H1 (cell line): ENCODE results near the gene NR2F6. TPM values are rescaled to one million over a fixed set of nuclear protein-coding genes. Genes with fewer than 3 reads are reported as not detected.

Experiments used
- CTCF ChIA-PET: fragments of 300-600 bp; sonication (Branson Sonifier 250); formaldehyde crosslinking; loops from one replicate; lab custom pipeline; 2021; ENCODE audit not compliant: partially characterized antibody; lab: Charles Lee
- POLR2A ChIA-PET: fragments of 300-600 bp; sonication (Branson Sonifier 250); formaldehyde crosslinking; loops from one replicate; lab custom pipeline; 2021; ENCODE audit warnings: inconsistent platforms; ENCODE audit not compliant: partially characterized antibody; lab: Charles Lee
- DNase-seq, 2 experiments: peaks; one replicate each; pipeline versions ENCODE4 v3.0.0 to v3.0.0-alpha.2; 2010 to 2022; ENCODE audit warnings: low spot score in 2 of 2, low read depth in 1 of 2, mixed read lengths in 1 of 2
- FAIRE-seq: peaks from 2 replicates; lab custom pipeline; 2011; peaks lifted over from hg19 to GRCh38; lab: Jason Lieb, UNC
- H2AFZ ChIP-seq: 2 replicates; pipeline ENCODE4 v1.8.1; 2012; ENCODE audit warnings: low read length, inconsistent platforms
- H2AK5ac ChIP-seq: 2 replicates; pipeline ENCODE4 v1.6.1; 2013; ENCODE audit warnings: low read depth, low read length
- H2BK120ac ChIP-seq: replicated peaks from 2 replicates; pipeline ENCODE3; 2013; ENCODE audit warnings: low read depth, low read length, inconsistent platforms
- H2BK12ac ChIP-seq: 2 replicates; pipeline ENCODE4 v1.6.1; 2013; ENCODE audit warnings: low read depth, low read length
- H2BK15ac ChIP-seq: 2 replicates; pipeline ENCODE4 v1.6.1; 2013; ENCODE audit warnings: low read length
- H2BK20ac ChIP-seq: 2 replicates; pipeline ENCODE4 v1.6.1; 2013; ENCODE audit warnings: low read length
- H2BK5ac ChIP-seq: 2 replicates; pipeline ENCODE4 v1.6.1; 2013; ENCODE audit warnings: low read depth, low read length
- H3K14ac ChIP-seq: 2 replicates; pipeline ENCODE4 v1.6.1; 2013; ENCODE audit warnings: inconsistent platforms; ENCODE audit not compliant: insufficient read length
- H3K18ac ChIP-seq: 2 replicates; pipeline ENCODE4 v1.6.1; 2013; ENCODE audit warnings: low read length; ENCODE audit errors: extremely low read depth
- H3K23ac ChIP-seq: 2 replicates; pipeline ENCODE4 v1.6.1; 2013; ENCODE audit warnings: inconsistent platforms; ENCODE audit not compliant: insufficient read length
- H3K23me2 ChIP-seq: 2 replicates; pipeline ENCODE4 v1.6.1; 2013; ENCODE audit warnings: low read depth, low read length
- H3K27ac ChIP-seq: 2 replicates; pipeline ENCODE4 v1.6.1; 2011; ENCODE audit warnings: low read depth, low read length, inconsistent platforms
- H3K27me3 ChIP-seq, 4 experiments: replicated peaks in 1 of 4; 1 replicate in 1 of 4; 2 replicates in 3 of 4; pipeline versions ENCODE4 v1.6.1 to v1.8.1; 2011 to 2013; ENCODE audit warnings: low read length in 3 of 4, mild to moderate bottlenecking in 3 of 4, inconsistent platforms in 2 of 4, mixed read lengths in 2 of 4, moderate library complexity in 1 of 4; ENCODE audit not compliant: control insufficient read depth in 3 of 4, insufficient read depth in 3 of 4; ENCODE audit errors: extremely low read depth in 1 of 4
- H3K36me3 ChIP-seq, 4 experiments: 2 replicates each; pipeline versions ENCODE4 v1.6.1 to v1.8.1; 2011 to 2013; ENCODE audit warnings: mild to moderate bottlenecking in 4 of 4, low read length in 3 of 4, moderate library complexity in 2 of 4, control low read depth in 1 of 4, inconsistent platforms in 1 of 4; ENCODE audit not compliant: insufficient read depth in 4 of 4, control insufficient read depth in 2 of 4
- H3K4ac ChIP-seq: replicated peaks from 2 replicates; pipeline ENCODE3; 2013; ENCODE audit warnings: low read length, low read depth, mixed read lengths, inconsistent platforms; ENCODE audit not compliant: insufficient read length
- H3K4me1 ChIP-seq, 4 experiments: replicated peaks in 1 of 4; 1 replicate in 1 of 4; 2 replicates in 3 of 4; pipeline versions ENCODE4 v1.6.1 to v1.8.1; 2011 to 2013; ENCODE audit warnings: low read length in 3 of 4, inconsistent platforms in 2 of 4, mixed read lengths in 1 of 4; ENCODE audit not compliant: insufficient read depth in 4 of 4, control insufficient read depth in 3 of 4
- H3K4me2 ChIP-seq, 2 experiments: 2 replicates each; pipeline versions ENCODE4 v1.6.1 to v1.8.1; 2011 to 2013; ENCODE audit warnings: low read depth in 2 of 2, low read length in 2 of 2, control low read depth in 1 of 2, inconsistent platforms in 1 of 2, mild to moderate bottlenecking in 1 of 2; ENCODE audit not compliant: insufficient read depth in 1 of 2
- H3K4me3 ChIP-seq, 4 experiments: fragments of 200-600, 300-600 bp in 1 of 4; sonication (generic), shearing (Covaris generic), sonication (Bioruptor Twin) in 1 of 4; 2 replicates each; pipeline versions ENCODE4 v1.5.1 to v1.8.1; 2011 to 2016; ENCODE audit warnings: low read length in 4 of 4, low read depth in 3 of 4, control low read depth in 2 of 4, inconsistent platforms in 2 of 4, mild to moderate bottlenecking in 2 of 4, mixed read lengths in 1 of 4, moderate library complexity in 1 of 4; ENCODE audit not compliant: insufficient read depth in 2 of 4; ENCODE audit errors: extremely low read depth in 1 of 4
- H3K56ac ChIP-seq: replicated peaks from 2 replicates; pipeline ENCODE3; 2013; ENCODE audit warnings: low read depth, mild to moderate bottlenecking, mixed read lengths, low read length, inconsistent platforms; ENCODE audit not compliant: insufficient read length
- H3K79me1 ChIP-seq: 2 replicates; pipeline ENCODE4 v1.6.1; 2013; ENCODE audit warnings: low read depth, low read length, control low read depth
- H3K79me2 ChIP-seq, 2 experiments: 2 replicates each; pipeline versions ENCODE4 v1.6.1 to v1.8.1; 2012 to 2013; ENCODE audit warnings: low read length in 2 of 2, mild to moderate bottlenecking in 2 of 2, inconsistent platforms in 1 of 2; ENCODE audit not compliant: insufficient read depth in 2 of 2, control insufficient read depth in 1 of 2
- H3K9ac ChIP-seq, 4 experiments: replicated peaks in 1 of 4; 1 replicate in 1 of 4; 2 replicates in 3 of 4; pipeline versions ENCODE4 v1.6.1 to v1.8.1; 2011 to 2013; ENCODE audit warnings: low read depth in 3 of 4, low read length in 3 of 4, control low read depth in 2 of 4, mild to moderate bottlenecking in 2 of 4, moderate library complexity in 2 of 4, inconsistent platforms in 1 of 4; ENCODE audit errors: extremely low read depth in 1 of 4
- H3K9me3 ChIP-seq, 2 experiments: 2 replicates each; pipeline versions ENCODE4 v1.6.1 to v1.8.1; 2012 to 2013; ENCODE audit warnings: mild to moderate bottlenecking in 2 of 2, moderate library complexity in 2 of 2, control low read depth in 1 of 2, inconsistent platforms in 1 of 2, low read depth in 1 of 2, low read length in 1 of 2, mixed read lengths in 1 of 2; ENCODE audit not compliant: insufficient read depth in 2 of 2
- H4K20me1 ChIP-seq, 2 experiments: replicated peaks in 1 of 2; 2 replicates each; pipeline versions ENCODE3 to v1.8.1; 2011 to 2013; ENCODE audit warnings: inconsistent platforms in 2 of 2, low read length in 2 of 2, mild to moderate bottlenecking in 1 of 2; ENCODE audit not compliant: insufficient read depth in 2 of 2, control insufficient read depth in 1 of 2
- H4K5ac ChIP-seq: 2 replicates; pipeline ENCODE4 v1.6.1; 2013; ENCODE audit warnings: low read length, low read depth, mixed read lengths, inconsistent platforms; ENCODE audit not compliant: insufficient read length
- H4K8ac ChIP-seq: 2 replicates; pipeline ENCODE4 v1.8.0; 2013; ENCODE audit warnings: mild to moderate bottlenecking, moderate library complexity, low read length, inconsistent platforms; ENCODE audit not compliant: insufficient read depth; ENCODE audit errors: extremely low read depth
- H4K91ac ChIP-seq: replicated peaks from 2 replicates; pipeline ENCODE3; 2013; ENCODE audit warnings: low read length, mixed read lengths, inconsistent platforms; ENCODE audit not compliant: insufficient read length
- BACH1 ChIP-seq: IDR thresholded peaks from 2 replicates; pipeline ENCODE4 v1.6.1; 2012; ENCODE audit warnings: low read length, improper control_type of control experiment
- EGR1 ChIP-seq: IDR thresholded peaks from 2 replicates; pipeline ENCODE4 v1.6.1; 2011; ENCODE audit warnings: low read depth, low read length, borderline replicate concordance
- EZH2 ChIP-seq: fragments of 200-600 bp; sonication (generic); IDR thresholded peaks from 2 replicates; pipeline ENCODE4 v1.7.1; 2012; ENCODE audit warnings: low read depth, mild to moderate bottlenecking, moderate library complexity, low read length, inconsistent platforms; ENCODE audit not compliant: severe bottlenecking
- FOSL1 ChIP-seq: IDR thresholded peaks from 2 replicates; pipeline ENCODE4 v1.6.1; 2011; ENCODE audit warnings: mild to moderate bottlenecking, low read depth, low read length, moderate library complexity; ENCODE audit not compliant: insufficient read depth
- GABPA ChIP-seq: IDR thresholded peaks from 2 replicates; pipeline ENCODE4 v1.6.1; 2011; ENCODE audit warnings: mild to moderate bottlenecking, low read length, moderate library complexity, borderline replicate concordance; ENCODE audit not compliant: insufficient read depth
- JUN ChIP-seq: IDR thresholded peaks from 2 replicates; pipeline ENCODE4 v1.6.1; 2011; ENCODE audit warnings: low read depth, mild to moderate bottlenecking, improper control_type of control experiment, low read length
- JUND ChIP-seq: IDR thresholded peaks from 2 replicates; pipeline ENCODE4 v1.6.1; 2011; ENCODE audit warnings: mild to moderate bottlenecking, improper control_type of control experiment, low read length
- NANOG ChIP-seq: IDR thresholded peaks from 2 replicates; pipeline ENCODE4 v1.6.1; 2011; ENCODE audit warnings: low read length, low read depth, mild to moderate bottlenecking, inconsistent platforms; ENCODE audit not compliant: insufficient read depth, poor library complexity, severe bottlenecking
- SIX5 ChIP-seq: IDR thresholded peaks from 2 replicates; pipeline ENCODE4 v1.6.1; 2011; ENCODE audit warnings: mild to moderate bottlenecking, low read depth, low read length
- SUZ12 ChIP-seq: fragments of 200-600 bp; sonication (generic); IDR thresholded peaks from 2 replicates; pipeline ENCODE4 v1.6.1; 2012; ENCODE audit warnings: mild to moderate bottlenecking, inconsistent platforms, low read length, moderate library complexity, mixed read lengths
- TAF1 ChIP-seq: IDR thresholded peaks from 2 replicates; pipeline ENCODE4 v1.6.1; 2011; ENCODE audit warnings: mild to moderate bottlenecking, low read depth, low read length
- TAF7 ChIP-seq: optimal IDR thresholded peaks from 2 replicates; pipeline ENCODE3; 2011; ENCODE audit warnings: low read depth, mild to moderate bottlenecking, inconsistent platforms, low read length, moderate library complexity, borderline replicate concordance
- WGBS, 2 experiments: shearing (Covaris generic) in 1 of 2; methylation state at CpG; one replicate each; pipeline versions ENCODE4 v1.1.6 to v1.1.7; 2013 to 2015; ENCODE audit warnings: low lambda C conversion rate in 2 of 2, mixed read lengths in 2 of 2, inconsistent platforms in 1 of 2, low coverage in 1 of 2, missing lambda C conversion rate in 1 of 2; ENCODE audit not compliant: insufficient replicate concordance in 2 of 2, insufficient coverage in 1 of 2, insufficient read length in 1 of 2; ENCODE audit errors: extremely low coverage in 1 of 2, missing lambda C conversion rate in 1 of 2; 5-methylcytosine and 5-hydroxymethylcytosine counted together
- polyA plus RNA-seq, 7 experiments: library from polyadenylated mRNA; depleted of rRNA in 3 of 7; stranded (reverse) in 5 of 7; unstranded in 2 of 7; fragments of >200 nt in 5 of 7; fragments of 200-250 nt in 2 of 7; gene quantifications; 1 replicate in 5 of 7; 2 replicates in 1 of 7; 4 replicates in 1 of 7; pipeline versions ENCODE4 v1.2.1 to v1.2.3, GENCODE V29; 2011 to 2013; ENCODE audit warnings: missing spikeins in 2 of 7, mixed read lengths in 2 of 7
- total RNA-seq: library from RNA; stranded (reverse); fragmentation: NEBNext Ultra II Directional; extraction: Animal tissue kit (Norgen Biotek cat#: 25700); gene quantifications from 2 replicates; pipeline ENCODE4 v1.2.1, GENCODE V29; 2021

The NR2F6 gene
- total and polyA plus RNA-seq, 2 of the 8 experiments (the other 6 are each of a cell fraction or from before 2014, with no cell fraction given), result 99.7 to 114 TPM

- peak overlapping the region; percentile 48; the same call in 1 of the 2 replicates for H2BK20ac ChIP-seq
- peaks cover 15 to 21% of the 10 kb centered on the region in 2 experiments for H4K20me1 ChIP-seq
- no peak overlapping the region for H3K4ac ChIP-seq
- peaks cover 3 to 11% (median 7%) of the 10 kb centered on the region in 4 experiments for H3K4me1 ChIP-seq
- H3K4me2 ChIP-seq, result peak overlapping the region in 1 of 2 experiments; percentile 92; a peak in 1 of 4 replicates
- 87% methylated on average over 16 of the region's 18 CpGs; no CpG with 5 or more reads in 1 of the 2 experiments for WGBS, 2 experiments
- peak overlapping the region; percentile 93 for H2BK5ac ChIP-seq
- H3K27ac ChIP-seq, result no peak overlapping the region
- H3K23ac ChIP-seq, result no peak overlapping the region
- no peak overlapping the region for H3K9ac ChIP-seq
- H3K79me2 ChIP-seq, result peaks cover 12 to 51% of the 10 kb centered on the region in 2 experiments; a peak in 3 of 4 replicates
- H2BK12ac ChIP-seq, result peak overlapping the region; percentile 60; the same call in 1 of the 2 replicates
- H3K4me3 ChIP-seq, result peak overlapping the region in 1 of 4 experiments; percentile 45; a peak in 1 of 8 replicates
- H3K18ac ChIP-seq, result no peak overlapping the region; the same call in 1 of the 2 replicates
- H3K56ac ChIP-seq, result no peak overlapping the region
- no peaks in the 10 kb centered on the region for H3K9me3 ChIP-seq
- H3K14ac ChIP-seq, result no peak overlapping the region
- DNase-seq, result no peak
- no peak overlapping the region; the same call in 1 of the 2 replicates for H4K8ac ChIP-seq
- H4K5ac ChIP-seq, result no peak overlapping the region
- FAIRE-seq, result no peak
- H4K91ac ChIP-seq, result peak overlapping the region; percentile 70
- peaks cover 18% of the 10 kb centered on the region for H3K79me1 ChIP-seq
- no peaks in the 10 kb centered on the region for H3K27me3 ChIP-seq
- ChIA-PET CTCF (interaction anchor here (0.6 to 1.8 kb wide), 10 partner anchors 9 to 1014 kb away, joined by 3 to 6 read pairs (median 3); no protein-coding TSS in a partner anchor), POLR2A (interaction anchor here (1.0 to 12.3 kb wide), 13 partner anchors 6 to 84 kb away, joined by 3 to 118 read pairs (median 5); partner anchors contain the start of genes ANKLE1, NR2F6, OCEL1 and USE1)
- no peak overlapping the region for H2BK15ac ChIP-seq
- H3K36me3 ChIP-seq, result peaks cover 6 to 28% (median 9%) of the 10 kb centered on the region in 4 experiments
- H2AFZ ChIP-seq, result no peak overlapping the region
- peaks cover 4% of the 10 kb centered on the region; the same call in 1 of the 2 replicates for H3K23me2 ChIP-seq
- no peak overlapping the region for H2AK5ac ChIP-seq
- no peak overlapping the region for H2BK120ac ChIP-seq
- no peak for TF ChIP-seq EZH2
- no peak for TF ChIP-seq SUZ12
- TF ChIP-seq NANOG, result no peak
- no peak for TF ChIP-seq SIX5
- no peak for TF ChIP-seq EGR1
- TF ChIP-seq FOSL1, result no peak
- no peak for TF ChIP-seq JUN
- no peak for TF ChIP-seq BACH1
- TF ChIP-seq GABPA, result no peak
- no peak for TF ChIP-seq TAF1
- TF ChIP-seq JUND, result no peak
- no peak for TF ChIP-seq TAF7
Measured at GRCh38 chr19:17236811-17237543, 8.7 kb downstream of the NR2F6 start.
